Forelimb muscle (tissue), 1 donor: ENCODE measurements around the gene SWI5. TPM values are rescaled to one million over a fixed set of nuclear protein-coding genes. Genes with fewer than 3 reads are reported as not detected.
"Not testable (repeated sequence)": the region's sequence is repeated elsewhere in the genome, so short reads cannot be mapped to it uniquely, and the experiment has no call there.

Source experiments
- DNase-seq: peaks from one replicate; pipeline ENCODE4 v3.0.0-alpha.2; 2013; ENCODE audit warnings: low read depth
- polyA plus RNA-seq: library from polyadenylated mRNA; unstranded; fragments of 120-200 nt; gene quantifications from one replicate; pipeline ENCODE4 v1.2.1, GENCODE V29; 2013; ENCODE audit not compliant: insufficient read length

SWI5 gene
- polyA plus RNA-seq, 1 donor: 20.3 TPM

GRCh38 chr9:128279088-128280073, 3.3 kb downstream of the SWI5 start:
- not testable (repeated sequence) for DNase-seq

- DNase-seq: no peak
These were observed 4.1 kb downstream of the SWI5 start for GRCh38 chr9:128280084-128280622.

DNA sequence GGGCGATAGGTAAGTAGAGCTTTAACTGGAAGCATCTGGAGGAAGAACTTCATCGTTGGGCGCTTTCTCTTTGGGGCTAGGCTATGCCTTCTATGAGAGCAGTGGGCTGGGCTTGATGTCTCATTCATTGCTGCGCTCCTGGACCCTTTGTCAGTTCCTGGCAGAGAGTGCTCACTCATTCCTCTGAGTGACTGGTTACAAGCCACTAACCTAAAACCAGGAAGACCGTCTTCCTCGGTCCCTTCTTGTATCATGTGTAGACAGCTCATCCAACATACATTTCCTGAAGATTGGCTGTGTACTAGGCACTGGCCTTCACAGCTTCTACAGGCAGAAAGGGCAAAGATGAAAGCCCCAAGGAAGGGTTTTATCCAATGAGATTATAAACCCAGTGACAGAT, 6.4 kb downstream of the SWI5 start:
- no peak for DNase-seq

GRCh38 chr9:128285033-128285784, 9.1 kb downstream of the SWI5 start:
- no peak for DNase-seq

- DNase-seq: no peak
These were observed 10.4 kb downstream of the SWI5 start for GRCh38 chr9:128286440-128286839.

GRCh38 chr9:128288273-128289004, 12.4 kb downstream of the SWI5 start:
- no peak for DNase-seq

GRCh38 chr9:128292009-128292408, 15.9 kb downstream of the SWI5 start:
- DNase-seq: no peak

GRCh38 chr9:128293091-128293490, 17.0 kb downstream of the SWI5 start:
- DNase-seq: no peak

DNA sequence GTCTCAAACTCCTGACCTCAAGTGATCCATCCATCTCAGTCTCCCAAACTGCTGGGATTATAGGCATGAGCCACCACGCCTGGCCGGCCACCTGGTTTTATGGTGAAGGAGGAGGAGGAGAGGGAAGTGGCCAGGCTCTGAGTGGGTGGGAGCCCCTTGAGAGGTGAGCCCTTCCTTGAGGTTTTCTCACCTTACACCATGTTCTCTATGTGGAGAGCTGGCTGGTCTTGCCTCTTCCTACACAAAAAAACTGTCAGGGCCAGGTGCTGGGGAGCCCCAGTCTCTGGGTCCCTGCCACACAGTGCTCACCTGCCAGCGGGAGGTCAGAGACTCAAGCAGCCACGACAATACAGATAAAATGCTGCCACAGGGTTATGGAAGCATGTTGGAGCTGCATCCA, 18.1 kb downstream of the SWI5 start:
- no peak for DNase-seq

- DNase-seq: no peak
These were observed 20.5 kb downstream of the SWI5 start for GRCh38 chr9:128296340-128297220.

DNA sequence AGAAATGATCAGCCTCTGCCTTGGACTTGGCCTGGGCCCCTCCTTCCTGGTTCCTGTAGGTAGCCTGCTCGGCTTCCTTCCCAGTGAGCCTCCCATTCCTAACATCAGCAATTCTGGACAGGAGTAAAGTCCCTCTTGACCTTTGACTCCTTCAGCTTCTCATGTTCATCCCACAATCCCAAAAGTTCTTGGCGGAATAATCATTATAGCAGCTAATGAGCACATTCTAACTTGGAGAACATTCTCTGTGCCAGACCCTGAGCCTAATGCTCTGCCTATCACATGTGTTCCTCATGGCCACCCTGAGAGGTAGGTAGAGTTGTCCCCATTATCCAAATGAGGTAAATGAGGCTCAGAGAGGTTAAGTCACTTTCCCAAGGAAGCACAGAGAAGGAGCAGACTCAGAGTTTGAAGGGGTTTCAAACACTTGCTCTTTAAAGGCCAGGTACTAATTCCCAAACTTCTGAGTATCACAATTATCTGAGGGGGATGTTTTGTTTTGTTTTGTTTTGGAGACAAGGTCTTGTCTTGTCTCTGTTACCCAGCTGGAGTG, 21.2 kb downstream of the SWI5 start:
- no peak for DNase-seq

DNA sequence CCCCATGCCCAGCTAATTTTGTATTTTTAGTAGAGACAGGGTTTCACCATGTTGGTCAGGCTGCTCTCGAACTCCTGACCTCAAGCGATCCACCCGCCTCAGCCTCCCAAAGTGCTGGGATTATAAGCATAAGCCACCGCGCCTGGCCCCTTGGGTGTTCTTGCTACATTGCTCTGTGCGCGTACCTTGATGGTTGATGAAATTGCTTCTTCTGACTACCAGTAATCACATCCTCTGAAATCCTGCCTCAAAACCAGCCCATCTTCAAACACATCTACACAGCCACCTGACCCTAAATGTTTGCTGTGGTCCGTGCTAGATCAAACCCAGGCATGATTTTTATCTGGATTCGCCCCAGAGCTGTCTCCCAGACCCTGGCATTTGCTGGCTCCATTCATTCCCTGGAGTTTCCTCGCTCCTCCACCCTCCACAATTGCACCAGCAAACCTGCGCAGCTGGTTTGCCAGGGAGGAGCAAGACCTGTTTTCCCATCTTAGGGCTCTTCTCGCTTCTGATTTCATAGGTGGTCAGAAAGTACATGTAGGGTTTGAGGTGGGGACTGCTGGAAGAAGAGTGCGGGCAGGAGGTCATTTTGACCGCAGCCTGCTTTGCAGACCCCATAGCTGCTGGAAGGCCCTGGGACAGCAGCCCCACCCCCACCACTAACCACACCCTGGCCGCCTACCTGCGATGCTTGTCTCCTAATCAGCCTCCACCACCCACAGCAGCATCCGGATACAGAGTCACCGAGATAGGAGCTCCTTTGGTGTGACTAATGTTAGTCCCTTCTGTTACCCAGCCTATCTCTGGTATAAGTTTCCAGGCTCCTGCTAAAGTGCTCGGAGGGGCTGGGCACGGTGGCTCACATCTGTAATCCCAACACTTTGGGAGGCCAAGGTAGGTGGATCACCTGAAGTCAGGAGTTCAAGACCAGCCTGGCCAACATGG, 22.7 kb downstream of the SWI5 start:
- DNase-seq: no peak

DNA sequence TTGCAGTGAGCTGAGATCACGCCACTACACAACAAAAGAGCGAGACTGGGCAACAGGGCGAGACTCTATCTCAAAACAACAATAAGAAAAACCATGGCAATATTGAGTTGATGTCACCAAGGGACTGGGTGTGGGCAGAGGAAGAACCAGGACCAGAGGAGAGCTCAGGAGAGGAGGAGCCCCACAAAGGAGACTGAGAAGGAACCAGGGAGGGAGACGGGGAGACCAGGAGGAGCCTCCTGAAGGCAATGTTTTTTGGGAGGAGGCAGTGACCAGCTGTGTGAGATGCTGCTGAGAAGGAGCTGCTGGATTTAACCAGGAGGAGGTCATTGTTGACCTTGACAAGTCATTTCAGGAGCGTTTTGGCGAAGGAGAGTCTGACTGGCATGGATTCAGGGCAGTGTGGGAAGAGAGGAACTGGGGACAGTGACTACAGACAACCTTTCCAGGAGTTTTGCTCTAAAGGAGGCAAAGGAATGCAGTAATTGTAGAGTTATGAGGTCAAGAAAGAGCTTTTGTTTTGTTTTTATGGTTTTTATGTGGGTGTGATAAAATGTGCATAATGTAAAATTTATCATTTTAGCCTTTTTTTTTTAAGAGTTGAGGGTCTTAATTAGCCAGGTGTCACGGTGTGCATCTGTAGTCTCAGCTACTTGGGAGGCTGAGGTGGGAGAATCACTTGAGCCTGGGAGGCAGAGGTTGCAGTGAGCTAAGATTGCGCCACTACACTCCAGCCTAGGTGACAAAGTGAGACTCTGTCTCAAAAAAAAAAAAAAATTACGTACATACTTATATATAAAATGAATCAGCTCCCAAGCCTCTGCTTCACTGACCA, 28.3 kb downstream of the SWI5 start:
- no peak for DNase-seq

DNA sequence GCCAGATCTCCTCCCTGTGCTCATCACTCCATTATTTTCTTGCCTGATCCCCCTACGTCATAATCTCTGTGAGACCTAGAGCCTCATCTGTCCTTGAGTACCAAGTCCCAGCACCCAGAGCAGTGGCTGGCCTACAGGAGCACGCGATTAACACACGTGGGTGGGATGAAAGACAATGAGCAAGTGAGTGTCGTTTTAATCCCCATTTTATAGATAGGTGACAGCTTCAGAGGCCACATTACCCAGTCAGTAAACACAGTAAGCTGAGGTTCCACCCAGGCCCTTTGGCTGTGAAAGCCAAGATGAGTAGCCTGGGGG, 28.9 kb downstream of the SWI5 start:
- no peak for DNase-seq

DNA sequence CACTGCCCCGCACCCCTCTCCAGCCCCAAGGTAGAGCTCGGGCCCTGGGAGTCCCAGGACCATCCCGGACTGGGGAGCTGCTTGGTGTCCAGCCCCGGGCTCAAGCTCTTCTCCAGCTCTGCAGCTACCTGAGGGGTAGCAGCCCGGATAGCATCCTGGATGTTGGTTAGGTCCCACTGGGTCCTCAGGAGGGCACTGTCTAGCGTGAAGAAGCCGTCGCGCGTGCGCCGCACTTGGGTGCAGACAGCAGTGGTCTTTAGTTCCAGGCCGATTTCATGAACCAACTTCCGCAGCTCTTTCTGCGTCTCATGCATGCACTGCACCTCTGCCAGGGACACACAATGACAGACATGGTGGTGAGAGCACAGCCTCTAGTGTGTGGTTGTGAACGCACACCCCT, 33.5 kb downstream of the SWI5 start:
- DNase-seq: no peak

- no peak for DNase-seq
These were observed 34.4 kb downstream of the SWI5 start for GRCh38 chr9:128310461-128310860.

DNA sequence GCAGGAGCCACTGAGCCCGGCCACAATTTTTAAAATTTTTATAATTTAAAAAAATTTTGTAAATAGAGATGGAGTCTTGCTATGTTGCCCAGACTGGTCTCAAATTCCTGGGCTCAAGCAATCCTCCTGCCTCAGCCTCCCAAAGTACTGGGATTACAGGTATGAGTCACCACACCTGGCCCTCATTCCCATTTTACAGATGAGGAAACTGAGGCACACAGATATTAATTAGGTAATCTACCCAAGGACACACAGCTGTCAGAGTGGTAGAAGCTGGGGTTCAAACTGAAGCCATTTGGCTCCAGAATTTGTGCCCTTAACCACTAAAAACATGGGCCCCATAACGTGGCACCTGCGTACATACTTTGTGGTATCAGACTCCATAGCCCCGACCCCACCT, 38.6 kb downstream of the SWI5 start:
- DNase-seq: no peak

DNA sequence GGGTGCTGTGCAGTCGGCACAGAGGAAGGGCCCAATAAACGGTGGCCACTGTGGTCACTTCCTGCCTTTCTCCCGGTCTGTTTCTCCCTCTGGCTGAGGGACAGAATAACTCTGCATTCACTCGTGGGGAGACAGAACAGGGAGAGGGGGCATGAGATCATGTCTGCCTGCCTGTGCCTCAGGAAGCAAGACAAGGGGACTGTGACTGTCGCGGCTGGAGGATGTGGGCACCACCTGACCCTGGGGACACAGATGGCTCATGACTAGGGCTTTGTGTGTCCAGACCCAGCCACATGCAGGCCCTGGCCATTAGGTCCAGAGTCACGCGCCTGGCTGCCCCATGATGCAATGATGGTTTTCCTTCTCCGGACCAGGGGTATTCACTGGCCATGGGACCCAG, 40.3 kb downstream of the SWI5 start:
- no peak for DNase-seq

GRCh38 chr9:128317629-128318028, 41.6 kb downstream of the SWI5 start:
- no peak for DNase-seq
